Stimulated activated CD8-positive, alpha-beta memory T cell treated with anti-CD3 and anti-CD28 coated beads, Interleukin-2, amount 100 ng/mL, for 48 hours (primary cell): ENCODE results near the gene SYDE1.
"Not testable (repeated sequence)": the region's sequence is repeated elsewhere in the genome, so short reads cannot be mapped to it uniquely, and the experiment has no call there.

ENCODE experiments used
- DNase-seq, 2 donors: peaks; one replicate each; pipeline ENCODE4 v3.0.0-alpha.2; 2020; ENCODE audit warnings: low read depth in 2 of 2

The SYDE1 gene, protein sequence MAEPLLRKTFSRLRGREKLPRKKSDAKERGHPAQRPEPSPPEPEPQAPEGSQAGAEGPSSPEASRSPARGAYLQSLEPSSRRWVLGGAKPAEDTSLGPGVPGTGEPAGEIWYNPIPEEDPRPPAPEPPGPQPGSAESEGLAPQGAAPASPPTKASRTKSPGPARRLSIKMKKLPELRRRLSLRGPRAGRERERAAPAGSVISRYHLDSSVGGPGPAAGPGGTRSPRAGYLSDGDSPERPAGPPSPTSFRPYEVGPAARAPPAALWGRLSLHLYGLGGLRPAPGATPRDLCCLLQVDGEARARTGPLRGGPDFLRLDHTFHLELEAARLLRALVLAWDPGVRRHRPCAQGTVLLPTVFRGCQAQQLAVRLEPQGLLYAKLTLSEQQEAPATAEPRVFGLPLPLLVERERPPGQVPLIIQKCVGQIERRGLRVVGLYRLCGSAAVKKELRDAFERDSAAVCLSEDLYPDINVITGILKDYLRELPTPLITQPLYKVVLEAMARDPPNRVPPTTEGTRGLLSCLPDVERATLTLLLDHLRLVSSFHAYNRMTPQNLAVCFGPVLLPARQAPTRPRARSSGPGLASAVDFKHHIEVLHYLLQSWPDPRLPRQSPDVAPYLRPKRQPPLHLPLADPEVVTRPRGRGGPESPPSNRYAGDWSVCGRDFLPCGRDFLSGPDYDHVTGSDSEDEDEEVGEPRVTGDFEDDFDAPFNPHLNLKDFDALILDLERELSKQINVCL

GRCh38 chr19:15107061-15108010, at the start of gene SYDE1:
Gene SYDE1 (plus strand): TSS chr19:15107401. CDS start chr19:15107434, 33 bp downstream.
- peak; percentile 9 to 23 for DNase-seq

- DNase-seq, result no peak
Observed at GRCh38 chr19:15062036-15062435, 45.2 kb upstream of the SYDE1 start.

DNA sequence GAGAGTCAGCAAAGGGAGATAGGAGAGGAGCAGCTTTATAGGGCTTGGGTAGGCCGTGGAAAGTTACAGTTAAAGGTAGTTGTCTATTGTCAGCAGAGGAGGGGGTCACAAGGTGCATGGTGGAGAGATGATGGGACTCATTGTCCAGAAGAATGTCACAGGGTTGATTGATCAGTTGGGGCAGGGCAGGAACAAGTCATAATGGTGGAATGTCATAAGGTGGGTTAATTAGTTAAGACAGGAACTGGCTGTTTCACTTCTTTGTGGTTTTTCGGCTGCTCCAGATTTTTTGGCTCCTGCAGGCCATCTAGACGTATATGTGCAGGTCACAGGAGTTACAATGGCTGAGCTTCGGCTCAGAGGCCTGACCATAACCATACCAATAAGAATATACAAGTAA, 36.8 kb upstream of the SYDE1 start:
- not testable (repeated sequence) for DNase-seq

DNA sequence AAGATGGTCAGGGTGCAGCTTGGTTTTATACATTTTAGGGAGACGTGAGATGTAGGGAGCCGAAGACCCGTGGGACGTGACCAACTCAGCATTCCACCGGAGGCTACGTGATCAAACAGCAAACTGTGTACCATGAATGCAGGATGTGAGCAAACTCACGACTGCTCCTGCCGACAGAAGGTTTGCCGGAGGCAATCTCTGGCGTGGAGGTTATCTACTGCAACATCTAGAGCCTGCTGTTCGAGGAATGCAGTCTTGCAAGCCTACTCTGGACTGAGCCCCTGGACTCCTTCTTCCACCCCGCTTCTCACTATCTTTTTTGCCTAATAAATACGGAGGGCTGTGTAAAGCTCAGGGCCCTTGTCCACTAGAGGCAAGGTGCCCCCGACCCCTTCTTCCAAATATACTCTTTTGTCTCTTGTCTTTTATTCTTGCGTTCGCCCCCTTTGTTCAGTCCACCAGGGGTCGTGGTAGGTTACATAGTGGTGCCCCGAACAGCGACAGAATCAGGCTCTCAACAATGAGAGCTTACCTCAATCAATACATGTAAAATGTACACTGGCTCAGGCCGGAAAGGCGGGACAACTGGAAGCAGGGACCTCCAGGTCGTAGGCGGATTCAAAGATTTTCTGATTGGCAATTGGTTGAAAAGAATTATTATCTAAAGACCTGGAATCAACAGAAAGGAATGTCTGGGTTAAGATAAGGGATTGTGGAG, 34.1 kb upstream of the SYDE1 start:
- no peak for DNase-seq

DNA sequence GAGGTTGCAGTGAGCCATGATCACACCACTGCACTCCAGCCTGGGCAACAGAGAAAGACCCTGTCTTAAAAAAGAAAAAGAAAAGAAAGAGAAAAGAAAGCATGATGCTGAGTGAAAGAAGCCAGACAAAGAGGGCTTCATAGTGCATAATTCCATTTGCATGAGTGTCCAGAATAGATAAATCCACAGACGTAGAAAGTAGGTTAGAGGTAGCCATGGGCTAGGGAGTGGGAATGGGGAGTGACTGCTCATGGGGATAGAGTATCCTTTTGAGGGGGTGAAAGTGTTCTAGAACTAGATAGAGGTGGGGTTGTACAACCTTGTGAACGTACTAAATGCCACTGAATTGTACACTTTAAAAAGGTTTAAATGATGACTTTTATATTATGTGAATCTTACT, 32.8 kb upstream of the SYDE1 start:
- no peak for DNase-seq

- DNase-seq, result no peak
Observed at GRCh38 chr19:15075806-15076205, 31.4 kb upstream of the SYDE1 start.

DNA sequence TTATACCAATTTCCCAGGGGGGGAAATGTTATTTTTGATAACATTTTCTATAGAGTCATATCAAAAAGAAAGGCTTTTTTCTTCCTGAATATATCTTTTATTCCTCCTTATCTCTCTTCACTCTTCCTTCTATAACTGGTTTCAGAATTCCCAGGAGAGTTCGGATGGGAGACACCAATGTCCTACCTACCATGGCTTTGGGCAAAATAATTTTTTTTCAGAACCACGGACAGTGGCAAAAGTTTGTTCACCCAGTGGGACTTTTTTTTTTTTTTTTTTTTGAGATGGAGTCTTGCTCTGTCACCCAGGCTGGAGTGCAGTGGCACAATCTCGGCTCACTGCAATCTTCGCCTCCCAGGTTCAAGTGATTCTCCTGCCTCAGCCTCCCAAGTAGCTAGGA, 27.2 kb upstream of the SYDE1 start:
- DNase-seq, result not testable (repeated sequence)

GRCh38 chr19:15081911-15082310, 25.3 kb upstream of the SYDE1 start, which contains the start of gene OR1I1:
Gene OR1I1 (plus strand): TSS chr19:15082211. CDS start chr19:15087066, 4,855 bp downstream.
- DNase-seq, result no peak

GRCh38 chr19:15087182-15087581, 20.0 kb upstream of the SYDE1 start:
- no peak for DNase-seq

- no peak for DNase-seq
Observed at GRCh38 chr19:15091918-15092753, 15.1 kb upstream of the SYDE1 start.

GRCh38 chr19:15093001-15093400, 14.2 kb upstream of the SYDE1 start:
- no peak for DNase-seq

- DNase-seq, result no peak
Observed at GRCh38 chr19:15096223-15096622, 11.0 kb upstream of the SYDE1 start.

DNA sequence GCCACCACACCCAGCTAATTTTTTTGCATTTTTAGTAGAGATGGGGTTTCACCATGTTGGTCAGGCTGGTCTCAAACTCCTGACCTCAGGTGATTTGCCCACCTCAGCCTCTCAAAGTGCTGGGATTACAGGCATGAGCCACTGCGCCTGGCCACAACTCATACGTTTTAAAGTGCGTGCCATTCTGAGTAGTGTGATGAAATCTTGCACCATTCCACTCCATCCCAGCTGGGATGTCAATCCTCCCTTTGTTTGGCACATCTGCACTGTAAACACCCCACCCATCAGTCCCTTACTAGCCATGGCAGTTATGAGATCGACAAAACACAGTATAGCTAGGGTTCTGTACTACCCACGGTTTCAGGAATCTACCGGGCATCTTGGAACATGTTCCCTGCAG, 9.2 kb upstream of the SYDE1 start:
- not testable (repeated sequence) for DNase-seq

GRCh38 chr19:15098460-15098859, 8.7 kb upstream of the SYDE1 start:
- no peak for DNase-seq

GRCh38 chr19:15099017-15099582, 8.1 kb upstream of the SYDE1 start:
- DNase-seq, result no peak

DNA sequence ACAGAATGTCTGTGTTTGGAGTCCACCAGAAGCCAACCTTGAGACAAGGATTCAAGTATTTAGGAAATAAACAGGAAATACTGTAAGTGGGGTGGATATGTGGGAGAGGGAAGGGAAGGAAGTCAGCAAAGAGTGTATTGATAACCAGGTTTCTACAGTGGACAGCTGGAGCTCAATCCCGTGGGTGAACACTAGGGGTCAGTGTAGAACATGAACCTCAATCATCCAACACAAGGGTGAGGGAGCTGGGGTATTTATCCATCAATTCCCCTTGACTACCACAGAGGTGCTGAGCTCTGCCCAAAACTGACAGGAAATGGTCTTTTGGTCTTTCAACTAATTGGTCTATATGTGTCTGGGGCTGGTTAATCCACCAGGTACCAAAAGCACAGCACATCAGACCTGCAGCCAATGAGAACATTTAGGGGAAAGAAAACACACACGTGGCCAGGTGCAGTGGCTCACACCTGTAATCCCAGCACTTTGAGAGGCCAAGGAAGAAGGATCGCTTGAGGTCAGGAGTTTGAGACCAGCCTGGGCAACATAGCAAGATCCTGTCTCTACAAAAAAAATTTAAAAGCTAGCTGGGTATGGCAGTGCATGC, 5.6 kb upstream of the SYDE1 start:
- DNase-seq, result peak in 1 of 2 donors; percentile 43

DNA sequence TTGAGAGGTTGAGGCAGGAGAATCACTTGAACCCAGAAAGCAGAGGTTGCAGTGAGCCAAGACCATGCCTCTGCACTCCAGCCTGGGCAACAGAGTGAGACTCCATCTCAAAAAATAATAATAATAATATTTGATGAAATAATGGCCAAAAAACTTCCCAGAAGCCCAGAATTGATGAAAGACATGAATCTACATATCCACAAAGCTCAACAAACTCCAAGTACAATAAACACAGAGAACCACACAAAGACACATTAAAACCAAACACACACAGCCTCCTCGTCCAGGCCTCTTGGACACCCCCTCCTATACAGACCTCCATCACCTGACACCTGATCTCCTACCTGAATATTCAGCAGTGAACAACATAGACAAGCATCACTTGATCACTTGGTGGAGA, 3.2 kb upstream of the SYDE1 start:
- DNase-seq, result no peak

DNA sequence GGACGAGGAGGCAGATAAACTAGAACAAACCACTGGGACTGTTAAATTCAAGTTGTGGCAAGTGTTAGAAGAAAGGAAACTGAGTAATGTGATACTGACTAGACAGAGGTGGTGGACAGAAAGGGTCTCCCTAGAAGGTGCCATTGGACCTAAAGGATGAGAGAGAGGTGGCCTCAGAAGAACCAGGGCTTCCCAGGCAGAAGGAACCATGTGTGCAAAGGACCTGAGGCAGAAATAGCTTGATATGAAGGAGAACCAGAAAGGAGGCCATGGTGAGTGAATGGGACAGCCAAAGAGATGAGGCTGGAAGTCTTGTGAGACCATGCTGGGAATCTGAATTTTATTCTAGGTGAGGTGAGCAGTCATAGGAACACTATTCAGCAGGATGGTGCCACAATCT, 2.8 kb upstream of the SYDE1 start:
- no peak for DNase-seq

DNA sequence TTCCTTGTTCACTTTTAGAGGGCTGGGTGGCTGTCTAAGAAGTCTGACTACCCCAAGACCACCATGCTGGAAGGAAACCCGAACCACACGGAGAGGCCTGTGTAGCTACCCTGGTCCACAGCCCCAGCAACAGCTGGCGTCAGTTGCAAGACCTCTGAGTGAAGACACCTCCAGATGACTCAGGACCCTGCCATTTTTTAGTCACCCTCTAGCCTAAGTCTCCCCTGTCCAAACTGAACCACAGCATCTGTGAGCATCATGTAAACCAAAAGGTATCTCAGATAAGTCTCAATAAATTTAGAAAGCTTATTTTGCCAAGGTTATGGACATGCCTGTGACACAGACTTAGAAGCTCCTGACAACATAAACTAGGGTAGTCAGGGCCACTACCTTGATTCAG, 2.2 kb upstream of the SYDE1 start:
- no peak for DNase-seq
